NOMO-1 treated with DMSO at 0.1 percent for 48 hours (cell line): ENCODE data around the gene SH2B3.

Experiments
- DNase-seq: peaks from one replicate; lab custom pipeline; 2025; ENCODE audit not compliant: unreplicated experiment; lab: John Stamatoyannopoulos, UW

Gene SH2B3

GRCh38 chr12:111408686-111409402 is 3.1 kb downstream of the SH2B3 start:
- no peak for DNase-seq

- DNase-seq, result no peak
Observed at GRCh38 chr12:111409403-111409779, 3.7 kb downstream of the SH2B3 start.

- no peak for DNase-seq
Observed at GRCh38 chr12:111409780-111410430, 4.2 kb downstream of the SH2B3 start.

- no peak for DNase-seq
Observed at GRCh38 chr12:111410431-111411184, 4.9 kb downstream of the SH2B3 start.

GRCh38 chr12:111411185-111411764 is 5.6 kb downstream of the SH2B3 start:
- no peak for DNase-seq

GRCh38 chr12:111412007-111412829 is 6.5 kb downstream of the SH2B3 start:
- DNase-seq, result no peak

GRCh38 chr12:111412830-111413441 is 7.2 kb downstream of the SH2B3 start:
- no peak for DNase-seq

GRCh38 chr12:111413442-111414086 is 7.8 kb downstream of the SH2B3 start:
- no peak for DNase-seq

- no peak for DNase-seq
Observed at GRCh38 chr12:111414711-111415252, 9.1 kb downstream of the SH2B3 start.

- no peak for DNase-seq
Observed at GRCh38 chr12:111417290-111417689, 11.6 kb downstream of the SH2B3 start.

GRCh38 chr12:111417784-111418593 is 12.3 kb downstream of the SH2B3 start:
- no peak for DNase-seq

GRCh38 chr12:111418594-111418880 is 12.8 kb downstream of the SH2B3 start:
- no peak for DNase-seq

GRCh38 chr12:111419784-111420183 is 14.1 kb downstream of the SH2B3 start:
- DNase-seq, result no peak

GRCh38 chr12:111420494-111420893 is 14.8 kb downstream of the SH2B3 start:
- DNase-seq, result no peak

- DNase-seq, result no peak
Observed at GRCh38 chr12:111424189-111424792, 18.6 kb downstream of the SH2B3 start.

- no peak for DNase-seq
Observed at GRCh38 chr12:111424793-111425251, 19.1 kb downstream of the SH2B3 start.

GRCh38 chr12:111425655-111426054 is 19.9 kb downstream of the SH2B3 start:
- no peak for DNase-seq

- no peak for DNase-seq
Observed at GRCh38 chr12:111426344-111427185, 20.8 kb downstream of the SH2B3 start.
